HG03159 (cell line): ENCODE data around the gene PRR23A.

Source experiments
- ATAC-seq: cut with Tn5 transposase; IDR thresholded peaks from one replicate; pipeline ENCODE4 v1.9.1; 2021; ENCODE audit warnings: mild to moderate bottlenecking, moderate library complexity; ENCODE audit not compliant: unreplicated experiment

PRR23A gene

GRCh38 chr3:138974462-138974861 is 31.6 kb downstream of the PRR23A start:
- ATAC-seq, result no peak

- no peak for ATAC-seq
These were observed 33.1 kb downstream of the PRR23A start for GRCh38 chr3:138972941-138973340.

GRCh38 chr3:138971766-138972320 is 34.2 kb downstream of the PRR23A start:
- ATAC-seq, result no peak

- ATAC-seq, result no peak
These were observed 41.1 kb downstream of the PRR23A start for GRCh38 chr3:138964923-138965322.

- ATAC-seq, result no peak
These were observed 41.8 kb downstream of the PRR23A start for GRCh38 chr3:138964264-138964663.

DNA sequence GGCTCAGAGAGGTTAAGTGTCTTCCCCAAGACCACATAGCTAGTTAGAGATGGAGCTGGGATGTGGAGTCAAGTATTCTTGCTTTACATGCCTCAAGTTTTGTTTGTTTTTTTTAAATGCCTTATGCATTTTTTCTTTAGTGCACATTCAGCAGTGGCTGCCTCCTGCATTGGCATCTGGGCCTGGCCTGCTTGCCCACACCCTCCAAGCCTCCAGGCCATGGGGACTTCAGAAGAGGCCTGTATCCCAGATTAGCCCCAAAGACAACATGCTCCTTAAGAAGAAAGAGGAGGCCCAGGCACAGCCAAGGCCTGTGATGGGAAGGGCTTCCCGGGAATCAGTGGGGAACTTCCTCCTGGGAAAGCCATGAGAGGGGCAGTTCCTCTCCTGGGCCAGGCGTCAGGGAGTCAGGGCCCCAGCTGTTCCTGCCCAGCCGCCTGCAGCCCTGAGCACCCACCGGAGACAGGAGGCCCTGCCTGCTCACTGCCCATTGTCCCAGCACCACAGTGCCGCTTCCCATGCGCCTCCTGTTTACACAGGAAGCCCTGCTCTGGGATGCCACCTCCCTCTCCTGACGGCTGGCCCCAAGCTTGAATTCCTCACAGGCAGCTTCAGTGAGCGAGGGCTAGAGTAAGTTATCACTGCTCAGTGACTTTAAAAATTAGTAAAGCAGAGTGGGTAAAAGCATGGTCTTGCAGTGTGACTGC is 43.1 kb downstream of the PRR23A start:
- ATAC-seq, result no peak

- no peak for ATAC-seq
These were observed 45.6 kb downstream of the PRR23A start for GRCh38 chr3:138960417-138960852.
